GM12878 (cell line): ENCODE measurements around the gene CRTC1. TPM values are rescaled to one million over a fixed set of nuclear protein-coding genes. Genes with fewer than 3 reads are reported as not detected.

Source experiments
- ATAC-seq: fragments of 200-7000 bp; cut with Tn5 transposase; 3 replicates; pipeline ENCODE4 v1.9.1; 2020; ENCODE audit warnings: mild to moderate bottlenecking, moderate library complexity
- BruUV-seq: library from RNA; stranded (reverse); fragments of 400-500 nt; replicated peaks from 2 replicates; lab custom pipeline; 2021; lab: Mats Ljungman, UMichigan
- CTCF ChIA-PET: fragments of 300-600 bp; sonication (Branson Sonifier 250); formaldehyde crosslinking; extraction: SDS; loops from one replicate; lab custom pipeline; 2021; ENCODE audit warnings: inconsistent platforms; lab: Yijun Ruan, JAX
- POLR2A ChIA-PET: fragments of 350-600 bp; formaldehyde crosslinking; extraction: SDS; loops from one replicate; lab custom pipeline; 2021; ENCODE audit warnings: inconsistent platforms; lab: Charles Lee
- RAD21 ChIA-PET: fragments of 300-600 bp; sonication (Branson Sonifier 250); formaldehyde crosslinking; loops from one replicate; lab custom pipeline; 2023; ENCODE audit warnings: antibody characterized with exemption; ENCODE audit not compliant: unreplicated experiment; lab: Charles Lee
- SMC1A ChIA-PET: fragments of 300-600 bp; sonication (Branson Sonifier 250); formaldehyde crosslinking; loops from one replicate; lab custom pipeline; 2023; ENCODE audit not compliant: unreplicated experiment, uncharacterized antibody; lab: Charles Lee
- DNase-seq: peaks from one replicate; pipeline ENCODE4 v3.0.0-alpha.2; 2011; ENCODE audit warnings: low read depth, low spot score
- FAIRE-seq: peaks from 3 replicates; lab custom pipeline; 2011; peaks lifted over from hg19 to GRCh38; lab: Jason Lieb, UNC
- H2AFZ ChIP-seq: 2 replicates; pipeline ENCODE4 v1.6.0; 2011; ENCODE audit warnings: low read depth, low read length, control low read depth; ENCODE audit not compliant: control insufficient read depth
- H3K27ac ChIP-seq: 2 replicates; pipeline ENCODE4 v1.5.1; 2011; ENCODE audit warnings: control low read depth; ENCODE audit not compliant: control insufficient read depth, insufficient read depth
- H3K27me3 ChIP-seq, 2 experiments: replicated peaks in 1 of 2; 2 replicates each; pipeline versions ENCODE4 v1.6.0 to v1.6.1; 2011; ENCODE audit warnings: low read length in 1 of 2; ENCODE audit not compliant: control insufficient read depth in 2 of 2, insufficient read depth in 2 of 2
- H3K36me3 ChIP-seq, 2 experiments: 2 replicates each; pipeline ENCODE4 v1.5.1; 2011; ENCODE audit warnings: low read length in 1 of 2; ENCODE audit not compliant: control insufficient read depth in 2 of 2, insufficient read depth in 2 of 2
- H3K4me1 ChIP-seq: 2 replicates; pipeline ENCODE4 v1.6.1; 2011; ENCODE audit warnings: mild to moderate bottlenecking, low read length, moderate library complexity, mixed read lengths; ENCODE audit not compliant: control insufficient read depth, insufficient read depth
- H3K4me2 ChIP-seq: 2 replicates; pipeline ENCODE4 v1.6.0; 2011; ENCODE audit warnings: control low read depth; ENCODE audit not compliant: control insufficient read depth, insufficient read depth
- H3K4me3 ChIP-seq: fragments of 200-600 bp; sonication (generic); 2 replicates; pipeline ENCODE4 v1.5.1; 2016
- H3K79me2 ChIP-seq: 2 replicates; pipeline ENCODE4 v1.6.0; 2011; ENCODE audit warnings: low read length; ENCODE audit not compliant: control insufficient read depth, insufficient read depth
- H3K9ac ChIP-seq: 2 replicates; pipeline ENCODE4 v1.8.0; 2011; ENCODE audit warnings: low read length, control low read depth, mixed read lengths; ENCODE audit not compliant: control insufficient read depth, insufficient read depth
- H3K9me3 ChIP-seq: replicated peaks from 3 replicates; pipeline ENCODE4 v1.5.1; 2011; ENCODE audit warnings: mild to moderate bottlenecking, low read length; ENCODE audit not compliant: control insufficient read depth, insufficient read depth
- H4K20me1 ChIP-seq: 2 replicates; pipeline ENCODE4 v1.6.0; 2011; ENCODE audit not compliant: control insufficient read depth, insufficient read depth
- CEBPB ChIP-seq, 2 experiments: fragments of 150-350 bp in 1 of 2; IDR thresholded peaks; 2 replicates each; pipeline ENCODE4 v1.6.1; 2012 to 2014; ENCODE audit warnings: low read depth in 2 of 2, low read length in 2 of 2, borderline replicate concordance in 1 of 2, inconsistent platforms in 1 of 2
- NR2C2 ChIP-seq: IDR thresholded peaks from 2 replicates; pipeline ENCODE4 v1.6.1; 2011; ENCODE audit warnings: borderline replicate concordance, low read depth; ENCODE audit not compliant: control insufficient read depth, insufficient read length
- WGBS: methylation state at CpG from one replicate; pipeline ENCODE4 v1.1.6; 2016; ENCODE audit warnings: low lambda C conversion rate; ENCODE audit not compliant: insufficient replicate concordance, insufficient coverage; ENCODE audit errors: missing lambda C conversion rate; 5-methylcytosine and 5-hydroxymethylcytosine counted together
- in situ Hi-C: fragments of 300-500 bp; cut with MboI; formaldehyde crosslinking; loops from 9 replicates; pipeline ENCODE4 v1.14.3; 2018; ENCODE audit warnings: mixed read lengths
- intact Hi-C: fragments of 100-400 bp; cut with micrococcal nuclease; formaldehyde crosslinking; loops from one replicate; pipeline ENCODE4 v1.14.2; 2022; ENCODE audit not compliant: unreplicated experiment
- polyA plus RNA-seq, 11 experiments: library from polyadenylated mRNA; depleted of rRNA in 4 of 11; unstranded in 6 of 11; stranded (reverse) in 5 of 11; fragments of >200 nt; fragmentation: Nextera tagmentation in 4 of 11; fragmentation: Illumina TruSeq in 1 of 11; extraction: Ambion mirVana in 4 of 11; extraction: Trizol in 1 of 11; gene quantifications; 1 replicate in 1 of 11; 2 replicates in 10 of 11; pipeline versions ENCODE4 v1.2.1 to v1.2.3, GENCODE V29; 2011 to 2016; ENCODE audit warnings: inconsistent platforms in 2 of 11, missing spikeins in 2 of 11, low read depth in 1 of 11
- total RNA-seq, 4 experiments: library from RNA; depleted of rRNA in 3 of 4; stranded (reverse); fragments of >200 nt in 3 of 4; fragmentation: Illumina TruSeq in 1 of 4; extraction: Trizol in 1 of 4; gene quantifications; 2 replicates each; pipeline versions ENCODE4 v1.2.1 to v1.2.3, GENCODE V29; 2013 to 2021
- TF ChIP-seq, protein P1 (sequence below): fragments of 450-650 bp; IDR thresholded peaks from 2 replicates; pipeline ENCODE4 v1.6.1; 2016; ENCODE audit warnings: mild to moderate bottlenecking

The CRTC1 gene
- total and polyA plus RNA-seq, 10 of the 15 experiments (the other 5 are each of a cell fraction or from before 2014, with no cell fraction given) = 0.02 to 4.6 (median 1.1) TPM; not detected in 1

GRCh38 chr19:18736415-18737336 lies 53.2 kb downstream of the CRTC1 start:
- Histone ChIP-seq H3K4me3 (no peak overlapping the region), H3K36me3 (no peaks in the 10 kb centered on the region), H4K20me1 (no peaks in the 10 kb centered on the region), H3K79me2 (no peaks in the 10 kb centered on the region), H3K4me1 (no peaks in the 10 kb centered on the region), H3K9ac (no peak overlapping the region), H3K9me3 (no peaks in the 10 kb centered on the region), H3K27ac (no peak overlapping the region), H3K4me2 (no peak overlapping the region), H3K27me3 (no peaks in the 10 kb centered on the region), H2AFZ (no peak overlapping the region)
- in situ Hi-C loops (no loop called here), intact Hi-C loops (no loop called here)
- BruUV-seq = no TSS peak
- ChIA-PET POLR2A (interaction anchor here (0.6 kb wide), 1 partner anchor 191 kb away, joined by 4 read pairs; no protein-coding TSS in a partner anchor), CTCF (interaction anchor here (1.0 kb wide), 1 partner anchor 110 kb away, joined by 4 read pairs; no protein-coding TSS in a partner anchor), RAD21 (interaction anchor here (0.6 kb wide), 1 partner anchor 376 kb away, joined by 4 read pairs; no protein-coding TSS in a partner anchor), SMC1A (no interaction called here)
- no peak for FAIRE-seq
- TF ChIP-seq, protein P1, sequence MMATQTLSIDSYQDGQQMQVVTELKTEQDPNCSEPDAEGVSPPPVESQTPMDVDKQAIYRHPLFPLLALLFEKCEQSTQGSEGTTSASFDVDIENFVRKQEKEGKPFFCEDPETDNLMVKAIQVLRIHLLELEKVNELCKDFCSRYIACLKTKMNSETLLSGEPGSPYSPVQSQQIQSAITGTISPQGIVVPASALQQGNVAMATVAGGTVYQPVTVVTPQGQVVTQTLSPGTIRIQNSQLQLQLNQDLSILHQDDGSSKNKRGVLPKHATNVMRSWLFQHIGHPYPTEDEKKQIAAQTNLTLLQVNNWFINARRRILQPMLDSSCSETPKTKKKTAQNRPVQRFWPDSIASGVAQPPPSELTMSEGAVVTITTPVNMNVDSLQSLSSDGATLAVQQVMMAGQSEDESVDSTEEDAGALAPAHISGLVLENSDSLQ = no peak
- TF ChIP-seq NR2C2 (no peak), CEBPB (IDR thresholded peaks at IDR 0.05; ENCODE audit: borderline replicate concordance in 1 of 2, low read depth in 2 of 2, low read length in 2 of 2) (no peak)
- ATAC-seq = no peak
- DNase-seq = no peak
- WGBS = 67% methylated on average over 26 of the region's 27 CpGs
